ENCODE data around the gene PCGF2. TPM values are rescaled to one million over a fixed set of nuclear protein-coding genes. Genes with fewer than 3 reads are reported as not detected.

The PCGF2 gene
- total RNA-seq, 1 experiment from 2014 or later, result 43.9 TPM

GRCh38 chr17:38704606-38705522 is 43.3 kb downstream of the PCGF2 start, which contains the start of gene MLLT6:
MLLT6 (plus strand) TSS chr17:38705273; CDS start chr17:38705633, 360 bp downstream.
- ATAC-seq, result peak; percentile 45
- peaks cover 10% of the 10 kb centered on the region for H3K4me1 ChIP-seq (ENCODE audit: control insufficient read depth, insufficient read depth, low read length)
- ChIA-PET CTCF (no interaction called here), POLR2A (interaction anchor here (0.6 kb wide), 1 partner anchor 158 kb away, joined by 7 read pairs; no protein-coding TSS in a partner anchor)
- intact Hi-C loops (cut with micrococcal nuclease; ENCODE audit: unreplicated experiment), result no loop called here
- peak within 1 kb of the TSS; percentile 67 to 82 for H3K4me3 ChIP-seq (ENCODE audit: low read depth in 2 of 2, low read length in 2 of 2)
- no peaks in the 10 kb centered on the region; the same call in 1 of the 2 replicates for H3K36me3 ChIP-seq (ENCODE audit: control insufficient read depth, insufficient read depth, low read length)
- no peak for DNase-seq (ENCODE audit: low read depth, low spot score)
- H3K27me3 ChIP-seq (ENCODE audit: control insufficient read depth, insufficient read depth, low read length), result no peaks in the 10 kb centered on the region
- in situ Hi-C loops (cut with HindIII; ENCODE audit: low pct_unique_long_range_greater_than_20kb, low sequenced_read_pairs), result no loop called here
- BruUV-seq (replicated peaks), result no TSS peak
- TF ChIP-seq SIN3A (IDR thresholded peaks at IDR 0.05; ENCODE audit: borderline replicate concordance, insufficient read depth, low read depth, low read length) (0 out of 2 replicates have a peak, but pooled peaks have one; percentile 20), POLR2AphosphoS5 (IDR thresholded peaks at IDR 0.05; ENCODE audit: low read depth, low read length) (no peak)
- H3K9me3 ChIP-seq (ENCODE audit: control insufficient read depth, insufficient read depth, low read depth, low read length), result no peaks in the 10 kb centered on the region
- peak within 1 kb of the TSS; percentile 90 for H3K27ac ChIP-seq (ENCODE audit: low read length)

GRCh38 chr17:38703742-38704605 is 44.2 kb downstream of the PCGF2 start:
- Histone ChIP-seq H3K36me3 (ENCODE audit: control insufficient read depth, insufficient read depth, low read length) (no peaks in the 10 kb centered on the region; the same call in 1 of the 2 replicates), H3K27ac (ENCODE audit: low read length) (peak overlapping the region; percentile 90), H3K9me3 (ENCODE audit: control insufficient read depth, insufficient read depth, low read depth, low read length) (no peaks in the 10 kb centered on the region), H3K4me1 (ENCODE audit: control insufficient read depth, insufficient read depth, low read length) (peaks cover 10% of the 10 kb centered on the region), H3K4me3 (ENCODE audit: low read depth in 2 of 2, low read length in 2 of 2) (peak overlapping the region; percentile 67 to 82), H3K27me3 (ENCODE audit: control insufficient read depth, insufficient read depth, low read length) (no peaks in the 10 kb centered on the region)
- CTCF ChIA-PET, result no interaction called here
- no TSS peak for BruUV-seq (replicated peaks)
- DNase-seq (ENCODE audit: low read depth, low spot score) (no peak), ATAC-seq (peak; percentile 37)
- POLR2A ChIA-PET, result no interaction called here
- peak; percentile 98 for TF ChIP-seq TCF7L2 (IDR thresholded peaks at IDR 0.05; ENCODE audit: low read depth, low read length)
- no peak for TF ChIP-seq REST (IDR thresholded peaks at IDR 0.05; ENCODE audit: insufficient read depth in 1 of 2, low read depth in 2 of 2, low read length in 1 of 2)
- intact Hi-C loops (cut with micrococcal nuclease; ENCODE audit: unreplicated experiment) (no loop called here), in situ Hi-C loops (cut with HindIII; ENCODE audit: low pct_unique_long_range_greater_than_20kb, low sequenced_read_pairs) (no loop called here)
